Measurements from ENCODE around the gene HOXA4. TPM values are rescaled to one million over a fixed set of nuclear protein-coding genes. Genes with fewer than 3 reads are reported as not detected.

HOXA4 gene
- total and polyA plus RNA-seq, 2 experiments from 2014 or later: not detected

- Histone ChIP-seq H3K9me2 (ENCODE audit: insufficient read depth) (no peaks in the 10 kb centered on the region), H3K4me3 (no peak overlapping the region), H3K4me2 (peak overlapping the region; percentile 66; the same call in 1 of the 2 replicates), H3K36me3 (ENCODE audit: insufficient read depth) (no peaks in the 10 kb centered on the region), H4K20me1 (replicated peaks; ENCODE audit: insufficient read depth) (peaks cover 73% of the 10 kb centered on the region), H3K79me2 (replicated peaks; ENCODE audit: insufficient read depth) (no peaks in the 10 kb centered on the region), H3K27ac (ENCODE audit: low read depth) (no peak overlapping the region), H2AFZ (no peak overlapping the region), H3K4me1 (ENCODE audit: insufficient read depth) (peaks cover 36% of the 10 kb centered on the region), H3K27me3 (ENCODE audit: insufficient read depth) (peaks cover 97% of the 10 kb centered on the region), H3F3A (replicated peaks; ENCODE audit: low read depth) (peaks cover 48% of the 10 kb centered on the region)
- no peak overlapping the region for H3K27ac Mint-ChIP-seq
- H3K4me3 Mint-ChIP-seq: peak overlapping the region; percentile 50
- TF ChIP-seq EZH2 (IDR thresholded peaks at IDR 0.05; ENCODE audit: low read depth, unreplicated experiment) (peak; percentile 85), STAT1 (IDR thresholded peaks at IDR 0.05; ENCODE audit: unreplicated experiment) (no peak)
- no peaks in the 10 kb centered on the region; the same call in 2 of the 3 replicates for H3K36me3 Mint-ChIP-seq (ENCODE audit: low read depth)
- peaks cover 26% of the 10 kb centered on the region for H3K4me1 Mint-ChIP-seq
- no peak for ATAC-seq
- peaks cover 95% of the 10 kb centered on the region for H3K27me3 Mint-ChIP-seq (ENCODE audit: insufficient read depth, low read depth, poor library complexity)
- peaks cover 11% of the 10 kb centered on the region; the same call in 2 of the 3 replicates for H3K9me3 Mint-ChIP-seq
- DNase-seq (ENCODE audit: low spot score): no peak
These were observed 20.9 kb downstream of the HOXA4 start for GRCh38 chr7:27109466-27110185.

- peak overlapping the region; percentile 75 for H3K4me2 ChIP-seq
- no peak overlapping the region for H3K27ac ChIP-seq (ENCODE audit: low read depth)
- H3K4me1 ChIP-seq (ENCODE audit: insufficient read depth): peaks cover 32% of the 10 kb centered on the region
- no peak overlapping the region for H2AFZ ChIP-seq
- peaks cover 52% of the 10 kb centered on the region for H3F3A ChIP-seq (replicated peaks; ENCODE audit: low read depth)
- Mint-ChIP-seq H3K36me3 (ENCODE audit: low read depth) (no peaks in the 10 kb centered on the region; the same call in 2 of the 3 replicates), H3K27me3 (ENCODE audit: insufficient read depth, low read depth, poor library complexity) (peaks cover 99% of the 10 kb centered on the region), H3K27ac (no peak overlapping the region), H3K9me3 (peaks cover 11% of the 10 kb centered on the region; the same call in 2 of the 3 replicates), H3K4me3 (peak overlapping the region; percentile 65), H3K4me1 (peaks cover 21% of the 10 kb centered on the region)
- no peaks in the 10 kb centered on the region for H3K79me2 ChIP-seq (replicated peaks; ENCODE audit: insufficient read depth)
- TF ChIP-seq ZNF462 (CRISPR knock-in tag; IDR thresholded peaks at IDR 0.05) (no peak), CREB1 (CRISPR knock-in tag; IDR thresholded peaks at IDR 0.05; ENCODE audit: low read depth) (no peak), EZH2 (IDR thresholded peaks at IDR 0.05; ENCODE audit: low read depth, unreplicated experiment) (peak; percentile 75), EZH2phosphoT487 (IDR thresholded peaks at IDR 0.05; ENCODE audit: unreplicated experiment) (peak; percentile 86)
- peak overlapping the region; percentile 49 for H3K4me3 ChIP-seq
- no peaks in the 10 kb centered on the region for H3K36me3 ChIP-seq (ENCODE audit: insufficient read depth)
- no peaks in the 10 kb centered on the region for H3K9me2 ChIP-seq (ENCODE audit: insufficient read depth)
- H3K27me3 ChIP-seq (ENCODE audit: insufficient read depth): peaks cover 100% of the 10 kb centered on the region
- peak; percentile 51 for ATAC-seq
- peaks cover 78% of the 10 kb centered on the region for H4K20me1 ChIP-seq (replicated peaks; ENCODE audit: insufficient read depth)
- DNase-seq (ENCODE audit: low spot score): peak; percentile 82
These were observed 22.0 kb downstream of the HOXA4 start for GRCh38 chr7:27108390-27109127.

Measured in GM23338 (cell line).